Breast epithelium (tissue), 4 donors: ENCODE results near the gene PFKL. TPM values are rescaled to one million over a fixed set of nuclear protein-coding genes. Genes with fewer than 3 reads are reported as not detected.
A peak's percentile ranks its signal among the peaks of the same experiment; 100 is the strongest.

Experiments
- DNase-seq, 2 donors: peaks; one replicate each; pipeline ENCODE4 v3.0.0-alpha.2; 2019; ENCODE audit warnings: low spot score in 2 of 2
- H3K27ac ChIP-seq, 2 donors: fragments of 200-600 bp; sonication (generic) in 1 of 2; one replicate each; pipeline ENCODE4 v1.5.1; 2016 to 2019; ENCODE audit warnings: mild to moderate bottlenecking in 1 of 2
- H3K27me3 ChIP-seq, 2 donors: fragments of 200-600 bp; sonication (generic) in 1 of 2; one replicate each; pipeline versions ENCODE4 v1.5.1 to v1.6.0; 2017 to 2019; ENCODE audit warnings: control low read depth in 1 of 2, mild to moderate bottlenecking in 1 of 2
- H3K36me3 ChIP-seq: fragments of 200-600 bp; one replicate; pipeline ENCODE4 v1.5.1; 2019
- H3K4me1 ChIP-seq, 2 donors: fragments of 200-600 bp; sonication (generic); one replicate each; pipeline ENCODE4 v1.5.1; 2016 to 2019; ENCODE audit warnings: control low read depth in 1 of 2
- H3K4me3 ChIP-seq, 3 donors: fragments of 200-600 bp; sonication (generic); 1 replicate in 2 of 3; 2 replicates in 1 of 3; pipeline ENCODE4 v1.5.1; 2016 to 2019; ENCODE audit warnings: mild to moderate bottlenecking in 3 of 3, moderate library complexity in 2 of 3
- H3K9me3 ChIP-seq, 2 donors: fragments of 200-600 bp; sonication (generic) in 1 of 2; one replicate each; pipeline ENCODE4 v1.5.1; 2016 to 2019; ENCODE audit warnings: control low read depth in 1 of 2
- POLR2A ChIP-seq: fragments of 450-650 bp; IDR thresholded peaks from one replicate; pipeline ENCODE4 v1.6.1; 2016; ENCODE audit warnings: antibody characterized with exemption, mild to moderate bottlenecking, moderate library complexity
- POLR2AphosphoS5 ChIP-seq, 3 donors: sonication (generic); formaldehyde crosslinking; IDR thresholded peaks; one replicate each; pipeline ENCODE4 v1.6.1; 2017; ENCODE audit warnings: antibody characterized with exemption in 3 of 3
- intact Hi-C: fragments of 100-400 bp; cut with DNase I; formaldehyde crosslinking; loops from one replicate; pipeline ENCODE4 v1.15.1; 2023; ENCODE audit warnings: low total_unique reads
- total RNA-seq, 3 donors: library from RNA; depleted of rRNA; stranded (reverse); fragments of >200 nt; gene quantifications; one replicate each; pipeline ENCODE4 v1.1.0, GENCODE V29; 2016
- TF ChIP-seq, protein P1 (sequence below), 3 donors: fragments of 450-650 bp; IDR thresholded peaks; one replicate each; pipeline ENCODE4 v1.5.1; 2016 to 2017; ENCODE audit warnings: antibody characterized with exemption in 3 of 3, mild to moderate bottlenecking in 3 of 3, moderate library complexity in 3 of 3

PFKL gene
- total RNA-seq, 3 donors from 2014 or later: 80.9 to 101 (median 97.9) TPM

GRCh38 chr21:44293551-44294231 lies 6.2 kb upstream of the PFKL start:
- H3K4me3 ChIP-seq: no peak overlapping the region
- no peak for DNase-seq
- intact Hi-C loops: loop anchor here (5.0 kb wide), 1 partner anchor 221 kb away; no protein-coding TSS in a partner anchor

GRCh38 chr21:44294391-44295162 lies 5.3 kb upstream of the PFKL start:
- Histone ChIP-seq H3K4me1 (peaks cover 0 to 4% of the 10 kb centered on the region in 2 donors), H3K36me3 (no peaks in the 10 kb centered on the region), H3K27me3 (no peaks in the 10 kb centered on the region), H3K9me3 (no peaks in the 10 kb centered on the region), H3K27ac (peak overlapping the region in 1 of 2 donors; percentile 3), H3K4me3 (peak overlapping the region in 1 of 3 donors; percentile 8)
- intact Hi-C loops: loop anchor here (5.0 kb wide), 1 partner anchor 222 kb away; no protein-coding TSS in a partner anchor
- TF ChIP-seq POLR2AphosphoS5 (IDR thresholded peaks at IDR 0.05) (no peak), POLR2A (no peak)
- TF ChIP-seq, protein P1, sequence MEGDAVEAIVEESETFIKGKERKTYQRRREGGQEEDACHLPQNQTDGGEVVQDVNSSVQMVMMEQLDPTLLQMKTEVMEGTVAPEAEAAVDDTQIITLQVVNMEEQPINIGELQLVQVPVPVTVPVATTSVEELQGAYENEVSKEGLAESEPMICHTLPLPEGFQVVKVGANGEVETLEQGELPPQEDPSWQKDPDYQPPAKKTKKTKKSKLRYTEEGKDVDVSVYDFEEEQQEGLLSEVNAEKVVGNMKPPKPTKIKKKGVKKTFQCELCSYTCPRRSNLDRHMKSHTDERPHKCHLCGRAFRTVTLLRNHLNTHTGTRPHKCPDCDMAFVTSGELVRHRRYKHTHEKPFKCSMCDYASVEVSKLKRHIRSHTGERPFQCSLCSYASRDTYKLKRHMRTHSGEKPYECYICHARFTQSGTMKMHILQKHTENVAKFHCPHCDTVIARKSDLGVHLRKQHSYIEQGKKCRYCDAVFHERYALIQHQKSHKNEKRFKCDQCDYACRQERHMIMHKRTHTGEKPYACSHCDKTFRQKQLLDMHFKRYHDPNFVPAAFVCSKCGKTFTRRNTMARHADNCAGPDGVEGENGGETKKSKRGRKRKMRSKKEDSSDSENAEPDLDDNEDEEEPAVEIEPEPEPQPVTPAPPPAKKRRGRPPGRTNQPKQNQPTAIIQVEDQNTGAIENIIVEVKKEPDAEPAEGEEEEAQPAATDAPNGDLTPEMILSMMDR (IDR thresholded peaks at IDR 0.05): no peak
- DNase-seq: no peak

More at GRCh38 chr21:44293551-44294231, 6.2 kb upstream of the PFKL start:
- no peaks in the 10 kb centered on the region for H3K9me3 ChIP-seq
- TF ChIP-seq POLR2A: no peak
- no peak for TF ChIP-seq POLR2AphosphoS5 (IDR thresholded peaks at IDR 0.05)
- H3K27me3 ChIP-seq: no peaks in the 10 kb centered on the region
- no peaks in the 10 kb centered on the region for H3K36me3 ChIP-seq
- no peak overlapping the region for H3K27ac ChIP-seq
- peaks cover 0 to 4% of the 10 kb centered on the region in 2 donors for H3K4me1 ChIP-seq

DNA sequence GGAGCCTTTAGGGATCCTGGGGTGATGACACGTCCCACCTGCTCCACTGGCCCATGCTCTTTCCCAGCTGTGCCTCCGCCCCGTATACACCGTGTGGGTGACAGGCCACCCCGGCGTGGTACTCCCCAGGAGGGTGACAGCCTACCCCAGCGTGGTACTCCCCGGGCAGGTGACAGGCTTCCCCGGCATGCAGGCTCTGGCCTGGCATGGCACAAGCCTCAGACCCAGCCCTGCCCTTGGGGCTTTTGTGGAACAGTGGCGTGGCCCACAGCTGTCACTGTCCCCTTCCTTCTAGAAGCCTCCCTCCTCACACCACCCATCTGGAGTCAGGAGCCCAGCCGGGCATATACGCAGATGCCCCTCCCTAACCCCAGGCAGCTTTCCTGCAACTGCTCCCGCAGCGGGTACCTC lies 4.7 kb upstream of the PFKL start:
- Histone ChIP-seq H3K9me3 (no peaks in the 10 kb centered on the region), H3K36me3 (no peaks in the 10 kb centered on the region), H3K4me1 (peaks cover 0 to 4% of the 10 kb centered on the region in 2 donors), H3K27me3 (no peaks in the 10 kb centered on the region), H3K4me3 (no peak overlapping the region), H3K27ac (peak overlapping the region in 1 of 2 donors; percentile 3)
- TF ChIP-seq POLR2AphosphoS5 (IDR thresholded peaks at IDR 0.05) (no peak), POLR2A (no peak)
- TF ChIP-seq, protein P1 (IDR thresholded peaks at IDR 0.05): no peak
- DNase-seq: no peak
- intact Hi-C loops: no loop called here

- DNase-seq: no peak
- no peaks in the 10 kb centered on the region for H3K27me3 ChIP-seq
- intact Hi-C loops: no loop called here
- H3K27ac ChIP-seq: no peak overlapping the region
- H3K36me3 ChIP-seq: no peaks in the 10 kb centered on the region
- H3K9me3 ChIP-seq: no peaks in the 10 kb centered on the region
- no peak overlapping the region for H3K4me3 ChIP-seq
- H3K4me1 ChIP-seq: peaks cover 0 to 4% of the 10 kb centered on the region in 2 donors
- TF ChIP-seq POLR2A: no peak
- no peak for TF ChIP-seq POLR2AphosphoS5 (IDR thresholded peaks at IDR 0.05)
- TF ChIP-seq, protein P1 (IDR thresholded peaks at IDR 0.05): no peak
Measured at GRCh38 chr21:44295646-44296045, 4.2 kb upstream of the PFKL start.

- H3K27me3 ChIP-seq: no peaks in the 10 kb centered on the region
- no peak overlapping the region for H3K4me3 ChIP-seq
- H3K9me3 ChIP-seq: no peaks in the 10 kb centered on the region
- H3K4me1 ChIP-seq: peaks cover 0 to 4% of the 10 kb centered on the region in 2 donors
- DNase-seq: no peak
- TF ChIP-seq POLR2A (no peak), POLR2AphosphoS5 (IDR thresholded peaks at IDR 0.05) (no peak)
- TF ChIP-seq, protein P1 (IDR thresholded peaks at IDR 0.05): no peak
- no peak overlapping the region for H3K27ac ChIP-seq
- intact Hi-C loops: no loop called here
- H3K36me3 ChIP-seq: no peaks in the 10 kb centered on the region
Measured at GRCh38 chr21:44296103-44296519, 3.7 kb upstream of the PFKL start.
